K562 (cell line): ENCODE results near the gene SNX10.
"Not testable (repeated sequence)": the region's sequence is repeated elsewhere in the genome, so short reads cannot be mapped to it uniquely, and the experiment has no call there.

Experiments
- CBX1 ChIP-seq: sonication (generic); IDR thresholded peaks from 2 replicates; pipeline ENCODE4 v1.6.1; 2016; ENCODE audit warnings: antibody characterized with exemption, low read depth, mild to moderate bottlenecking
- ELF1 ChIP-seq: fragments of 200-800 bp; sonication (Bioruptor generic); IDR thresholded peaks from 2 replicates; pipeline ENCODE4 v1.6.1; 2016; ENCODE audit warnings: missing genetic modification characterization, missing compliant biosample characterization
- HDAC2 ChIP-seq: fragments of 450-650 bp; IDR thresholded peaks from 2 replicates; pipeline ENCODE4 v1.6.1; 2016; ENCODE audit warnings: mild to moderate bottlenecking
- NKRF ChIP-seq: fragments of 450-650 bp; IDR thresholded peaks from 2 replicates; pipeline ENCODE4 v1.6.1; 2016; ENCODE audit warnings: borderline replicate concordance
- NRF1 ChIP-seq, 2 experiments: fragments of 450-650 bp; IDR thresholded peaks in 1 of 2; conservative IDR thresholded peaks in 1 of 2; 2 replicates each; pipeline ENCODE4 v1.6.1; 2014; ENCODE audit warnings: mild to moderate bottlenecking in 2 of 2
- PKNOX1 ChIP-seq: fragments of 450-650 bp; IDR thresholded peaks from 2 replicates; pipeline ENCODE4 v1.6.1; 2016
- POLR2A ChIP-seq: fragments of 450-650 bp; conservative IDR thresholded peaks from 2 replicates; pipeline ENCODE4 v1.6.1; 2016
- SMC3 ChIP-seq: conservative IDR thresholded peaks from 2 replicates; pipeline ENCODE4 v1.6.1; 2011; ENCODE audit warnings: low read depth, low read length, improper control_type of control experiment; ENCODE audit not compliant: insufficient read depth
- USF1 ChIP-seq: sonication (generic); formaldehyde crosslinking; IDR thresholded peaks from 2 replicates; pipeline ENCODE4 v1.9.0; 2022; ENCODE audit warnings: mild to moderate bottlenecking, missing genetic modification reagents
- ZNF224 ChIP-seq: sonication (generic); formaldehyde crosslinking; IDR thresholded peaks from 2 replicates; pipeline ENCODE4 v1.8.0; 2022; ENCODE audit warnings: mild to moderate bottlenecking, missing genetic modification reagents
- ZNF699 ChIP-seq: fragments of 250-450 bp; sonication (Bioruptor Pico); IDR thresholded peaks from 2 replicates; pipeline ENCODE4 v1.8.0; 2021; ENCODE audit warnings: mild to moderate bottlenecking, moderate library complexity; ENCODE audit not compliant: insufficient replicate concordance

- TF ChIP-seq USF1 (CRISPR knock-in tag); ELF1 (tag); ZNF224 (CRISPR knock-in tag); NKRF; POLR2A; PKNOX1; CBX1; ZNF699; SMC3; NRF1 (conservative IDR thresholded peaks at IDR 0.05 in 1 of 2, IDR thresholded peaks at IDR 0.05 in 1 of 2); HDAC2: not testable (repeated sequence)
These were observed 3.5 kb upstream of the SNX10 start for GRCh38 chr7:26288126-26288525.
